ENCODE data around the gene SIGLEC14.
"Not testable (repeated sequence)": the region's sequence is repeated elsewhere in the genome, so short reads cannot be mapped to it uniquely, and the experiment has no call there.

Gene SIGLEC14

GRCh38 chr19:51668216-51668615, 21.6 kb upstream of the SIGLEC14 start:
- DNase-seq (ENCODE audit: low read depth), result no peak

- no peak for DNase-seq (ENCODE audit: low read depth)
Measured at GRCh38 chr19:51664997-51665396, 18.4 kb upstream of the SIGLEC14 start.

GRCh38 chr19:51664131-51664530, 17.5 kb upstream of the SIGLEC14 start:
- no peak for DNase-seq (ENCODE audit: low read depth)

- DNase-seq (ENCODE audit: low read depth), result no peak
Measured at GRCh38 chr19:51663650-51664049, 17.0 kb upstream of the SIGLEC14 start.

GRCh38 chr19:51660975-51661600, 14.5 kb upstream of the SIGLEC14 start:
- no peak for DNase-seq (ENCODE audit: low read depth)

GRCh38 chr19:51654783-51655182, 8.2 kb upstream of the SIGLEC14 start:
- no peak for DNase-seq (ENCODE audit: low read depth)

- no peak for DNase-seq (ENCODE audit: low read depth)
Measured at GRCh38 chr19:51653162-51653561, 6.5 kb upstream of the SIGLEC14 start.

GRCh38 chr19:51652266-51652665, 5.6 kb upstream of the SIGLEC14 start:
- DNase-seq (ENCODE audit: low read depth), result no peak

GRCh38 chr19:51651216-51651846, 4.7 kb upstream of the SIGLEC14 start:
- no peak for DNase-seq (ENCODE audit: low read depth)

- no peak for DNase-seq (ENCODE audit: low read depth)
Measured at GRCh38 chr19:51647318-51647717, 693 bp upstream of the SIGLEC14 start.

GRCh38 chr19:51644636-51645271, 1.9 kb downstream of the SIGLEC14 start:
- no peak for DNase-seq (ENCODE audit: low read depth)

GRCh38 chr19:51641648-51642047, 5.0 kb downstream of the SIGLEC14 start:
- no peak for DNase-seq (ENCODE audit: low read depth)

GRCh38 chr19:51640386-51640785, 6.2 kb downstream of the SIGLEC14 start:
- no peak for DNase-seq (ENCODE audit: low read depth)

GRCh38 chr19:51639916-51640315, 6.7 kb downstream of the SIGLEC14 start:
- no peak for DNase-seq (ENCODE audit: low read depth)

- DNase-seq (ENCODE audit: low read depth), result no peak
Measured at GRCh38 chr19:51637362-51637978, 9.2 kb downstream of the SIGLEC14 start.

- DNase-seq (ENCODE audit: low read depth), result no peak
Measured at GRCh38 chr19:51632126-51632525, 14.5 kb downstream of the SIGLEC14 start.

GRCh38 chr19:51630315-51630714, 16.3 kb downstream of the SIGLEC14 start, which contains the start of gene SIGLEC5:
SIGLEC5 (minus strand) TSS chr19:51630401; CDS start chr19:51630335, 66 bp downstream.
- DNase-seq (ENCODE audit: low read depth), result not testable (repeated sequence)

- no peak for DNase-seq (ENCODE audit: low read depth)
Measured at GRCh38 chr19:51628153-51628939, 18.3 kb downstream of the SIGLEC14 start.

GRCh38 chr19:51627491-51628138, 19.0 kb downstream of the SIGLEC14 start:
- no peak for DNase-seq (ENCODE audit: low read depth)

GRCh38 chr19:51626675-51627074, 19.9 kb downstream of the SIGLEC14 start:
- DNase-seq (ENCODE audit: low read depth), result no peak

- no peak for DNase-seq (ENCODE audit: low read depth)
Measured at GRCh38 chr19:51621178-51621577, 25.4 kb downstream of the SIGLEC14 start.

- DNase-seq (ENCODE audit: low read depth), result no peak
Measured at GRCh38 chr19:51615991-51616390, 30.6 kb downstream of the SIGLEC14 start.
